Measurements from ENCODE around the gene NPW.
"Not testable (repeated sequence)": the region's sequence is repeated elsewhere in the genome, so short reads cannot be mapped to it uniquely, and the experiment has no call there.

The NPW gene

DNA sequence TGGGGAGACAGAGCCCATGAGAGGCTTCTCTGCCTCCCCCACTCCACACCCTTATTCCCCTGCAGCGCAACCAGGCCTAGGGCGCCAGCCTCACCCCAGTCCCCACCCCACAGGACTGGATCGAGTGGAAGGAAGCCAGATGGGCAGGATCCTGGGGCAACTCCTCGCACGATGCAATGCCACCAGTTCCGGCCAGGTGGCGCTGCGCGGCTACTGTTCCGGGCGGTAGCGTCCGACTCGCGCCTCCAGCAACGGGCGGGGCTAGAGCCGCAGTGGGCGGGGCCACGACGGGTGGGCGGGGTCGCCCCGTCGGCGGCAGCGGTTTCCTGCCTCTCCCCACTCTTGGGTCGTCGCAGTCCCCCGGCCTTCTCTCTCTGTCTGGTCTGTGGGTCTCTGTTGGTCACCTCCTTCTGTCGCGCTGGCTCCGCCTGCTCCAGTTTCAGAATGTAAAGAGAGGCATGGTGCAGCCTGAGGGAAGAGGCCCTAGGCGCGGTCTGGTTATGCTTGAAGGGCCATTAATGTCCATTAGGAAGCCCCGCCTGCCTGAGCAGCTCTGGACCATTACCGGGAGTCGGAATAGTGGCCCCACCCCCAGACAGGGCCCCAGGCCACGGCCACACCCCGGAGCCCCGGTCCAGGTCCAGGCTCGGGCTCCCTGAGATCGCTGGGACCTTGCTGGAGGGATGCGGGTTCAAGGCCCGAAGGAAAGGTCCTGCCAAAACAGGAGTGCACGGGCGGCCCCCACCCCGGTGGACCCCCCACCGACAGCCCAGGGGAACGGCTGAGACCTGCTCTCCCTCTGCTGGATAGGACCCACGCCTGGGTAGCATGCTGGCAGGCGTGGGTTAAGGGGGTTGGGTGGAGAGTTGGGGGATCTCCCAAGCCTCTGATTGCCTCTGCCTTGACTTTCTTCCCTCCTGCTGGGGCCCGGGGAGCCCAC lies 3.8 kb downstream of the NPW start:
- DNase-seq: peak; percentile 88 to 98 (median 90)

DNA sequence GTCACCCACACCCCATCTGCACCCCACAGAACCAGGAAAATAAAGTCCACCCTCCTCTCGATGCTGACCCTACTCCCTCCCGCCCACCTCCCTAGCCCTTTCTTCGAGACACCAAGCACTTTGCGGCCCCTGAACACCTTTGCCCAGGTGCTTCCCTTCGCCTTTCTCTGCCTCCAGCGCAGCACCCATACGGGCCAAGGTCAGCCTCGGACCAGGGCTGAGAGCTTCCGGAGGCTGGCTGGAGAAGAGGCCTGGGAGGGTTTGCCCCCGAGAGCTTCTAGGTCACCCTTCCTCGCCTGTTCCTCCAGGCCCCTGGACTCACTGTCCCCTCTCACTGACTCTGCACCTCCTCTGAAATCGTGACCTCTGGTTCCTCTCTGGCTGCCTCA lies 4.4 kb downstream of the NPW start:
- no peak for DNase-seq

- no peak for DNase-seq
These were observed 5.7 kb downstream of the NPW start for GRCh38 chr16:2025251-2025650.

GRCh38 chr16:2025878-2026460 lies 6.4 kb downstream of the NPW start:
- DNase-seq: no peak

DNA sequence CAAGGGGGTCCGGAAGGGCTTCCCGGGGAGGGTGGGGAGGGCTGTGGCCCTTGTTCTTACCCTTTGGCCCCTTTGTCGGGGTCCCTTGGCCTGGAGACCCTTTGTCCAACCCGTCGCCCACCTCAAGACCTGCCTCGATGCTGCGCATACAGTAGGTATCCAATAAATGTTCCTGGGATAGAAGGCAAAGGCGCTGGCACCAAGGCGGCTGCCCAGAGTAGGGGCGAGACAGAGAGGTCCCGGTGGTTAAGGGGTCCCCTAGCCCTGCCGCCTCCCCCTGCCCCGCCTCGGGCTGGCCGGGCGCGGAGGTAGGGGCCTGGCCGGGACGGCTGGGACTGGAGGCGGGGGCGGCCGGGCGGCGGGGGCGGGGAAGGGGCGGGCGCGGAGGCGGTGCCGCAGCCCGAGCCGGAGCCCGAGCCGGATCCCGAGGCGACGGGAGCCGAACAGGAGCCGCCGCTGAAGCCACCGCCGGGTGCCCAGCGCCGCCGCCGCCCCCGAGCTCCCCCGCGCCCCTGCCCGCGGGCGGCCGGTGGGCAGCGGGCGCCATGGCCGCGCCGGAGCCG lies 7.0 kb downstream of the NPW start, which contains the start of gene NHERF2:
NHERF2 (plus strand) TSS at position 442 of the 563 bp plus-strand sequence; CDS start at position 546, 104 bp downstream.
- peak in 2 of 3 experiments; percentile 35 to 46 for DNase-seq

- DNase-seq: peak; percentile 43 to 51 (median 50)
These were observed 7.7 kb downstream of the NPW start for GRCh38 chr16:2027024-2028010.

GRCh38 chr16:2028146-2028545 lies 8.6 kb downstream of the NPW start:
- no peak for DNase-seq

DNA sequence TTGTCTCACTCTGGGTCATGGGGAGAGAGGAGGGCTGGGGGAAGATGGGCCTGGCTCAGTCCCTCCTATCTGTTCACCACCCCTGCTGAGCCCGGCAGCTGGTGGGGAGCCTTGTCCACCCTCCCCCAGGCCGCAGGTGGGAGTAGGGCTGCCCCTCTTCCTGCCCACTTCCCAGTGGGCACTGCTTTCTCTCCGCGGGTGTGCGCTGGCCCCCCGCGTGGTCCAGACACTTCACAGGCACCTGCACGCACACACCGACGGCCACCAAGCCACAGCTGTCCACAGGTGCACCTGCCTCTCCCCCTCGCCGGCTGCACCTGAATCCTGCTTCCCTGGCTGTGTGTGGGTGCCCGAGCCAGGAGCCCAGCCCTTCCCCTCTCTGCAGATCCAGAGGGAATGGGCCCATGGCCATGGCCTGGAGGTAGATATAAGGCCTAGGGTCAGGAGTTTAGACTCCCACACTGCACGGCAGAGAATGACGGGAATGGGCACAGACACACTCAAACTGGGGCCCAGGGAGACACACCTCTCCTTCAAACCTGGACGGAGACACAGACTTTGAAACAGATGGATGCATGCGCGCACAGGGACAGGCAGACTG lies 9.1 kb downstream of the NPW start:
- DNase-seq: peak; percentile 60 to 81 (median 72)

DNA sequence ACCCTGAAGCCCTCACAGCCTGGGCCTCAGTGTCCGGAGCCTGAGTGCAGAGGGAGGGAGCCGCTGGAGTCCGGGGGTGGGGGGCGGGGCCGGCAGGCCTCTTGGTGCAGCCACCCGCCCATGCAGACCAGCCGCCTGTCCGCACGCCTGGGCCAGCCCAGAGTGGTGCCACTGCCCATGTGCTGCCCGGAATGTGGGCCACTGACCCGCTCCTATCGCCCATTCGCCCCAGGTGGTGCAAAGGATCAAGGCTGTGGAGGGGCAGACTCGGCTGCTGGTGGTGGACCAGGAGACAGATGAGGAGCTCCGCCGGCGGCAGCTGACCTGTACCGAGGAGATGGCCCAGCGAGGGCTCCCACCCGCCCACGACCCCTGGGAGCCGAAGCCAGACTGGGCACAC lies 9.8 kb downstream of the NPW start:
- DNase-seq: no peak

- no peak for DNase-seq
These were observed 10.5 kb downstream of the NPW start for GRCh38 chr16:2030036-2030435.

GRCh38 chr16:2031081-2031577 lies 11.5 kb downstream of the NPW start:
- no peak for DNase-seq

DNA sequence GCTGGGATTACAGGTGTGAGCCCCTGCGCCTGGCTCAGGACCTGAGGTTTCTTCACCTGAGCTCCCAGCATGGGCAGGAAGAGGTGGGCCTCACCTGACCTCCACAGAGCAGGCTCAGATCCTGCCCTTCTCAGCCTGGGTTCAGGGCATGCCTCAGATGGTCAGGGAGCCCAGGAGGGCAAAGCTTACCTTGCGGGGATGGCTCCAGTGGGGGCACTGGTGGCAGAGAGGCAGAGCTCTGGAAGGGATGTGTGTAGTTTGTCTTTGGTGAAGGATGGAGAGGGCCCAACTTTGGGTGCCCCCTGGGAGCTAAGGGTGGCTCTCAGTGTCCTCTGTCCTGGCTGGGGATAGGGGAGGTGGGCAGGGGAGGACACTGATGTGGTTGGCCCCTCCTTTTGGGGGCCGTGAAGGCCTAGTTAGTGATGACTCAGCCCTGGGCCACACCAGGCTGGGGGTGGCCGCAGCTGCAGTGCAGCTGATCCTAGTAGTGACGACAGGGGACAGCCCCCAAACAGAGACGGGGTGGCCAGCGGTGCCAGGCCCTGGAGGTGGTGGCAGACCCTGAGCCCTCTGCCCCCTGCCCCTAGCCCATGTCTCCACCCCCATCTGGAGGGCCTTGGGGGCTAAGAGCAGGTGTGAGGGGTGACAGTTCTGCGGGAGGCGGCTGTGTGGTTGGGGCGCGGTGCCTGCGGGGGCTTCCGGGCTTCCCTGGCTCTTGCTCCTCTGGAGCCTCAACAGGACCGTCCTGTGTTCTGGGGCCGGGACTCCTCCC lies 12.9 kb downstream of the NPW start:
- DNase-seq: no peak

DNA sequence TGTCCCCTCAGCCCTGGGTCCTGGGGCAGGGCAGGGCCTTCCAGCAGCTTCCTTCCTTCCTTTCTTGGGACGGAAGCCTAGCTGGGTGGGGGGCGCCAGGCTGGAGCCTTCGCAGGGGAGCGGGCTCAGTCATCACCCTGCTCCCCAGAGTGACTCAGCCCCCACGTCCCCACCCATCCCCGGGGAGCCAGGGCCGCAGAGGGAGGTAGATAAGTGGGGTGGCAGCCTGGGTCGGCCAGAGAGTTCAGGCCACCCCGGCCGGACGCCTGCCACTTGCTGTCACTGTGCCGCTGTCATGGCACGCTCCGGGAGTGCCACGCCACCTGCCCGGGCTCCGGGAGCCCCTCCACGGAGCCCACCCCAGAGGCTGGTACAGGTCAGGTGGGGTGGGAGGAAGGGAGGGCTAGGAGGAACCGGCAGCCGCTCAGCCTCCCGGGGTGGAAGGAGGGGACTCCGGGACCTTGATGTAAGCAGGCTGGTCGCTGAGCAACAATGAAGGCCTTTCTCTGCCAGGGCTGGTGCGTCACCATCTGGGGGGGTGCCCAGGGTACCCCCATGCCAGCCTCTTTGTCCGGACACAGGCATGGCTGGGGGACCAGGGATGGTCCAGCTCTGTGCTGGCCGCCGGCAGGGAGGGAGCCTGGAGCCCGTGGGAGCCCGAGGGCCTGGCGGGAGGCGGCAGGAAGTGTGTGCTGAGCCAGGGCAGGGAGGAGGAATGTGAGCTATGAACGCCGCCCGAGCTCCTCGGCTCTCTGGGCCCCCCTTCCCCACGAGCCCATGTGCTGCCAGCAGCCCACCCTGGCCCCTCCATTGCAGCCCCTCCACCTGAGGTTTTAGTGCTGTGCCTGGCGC lies 13.7 kb downstream of the NPW start:
- no peak for DNase-seq

- DNase-seq: not testable (repeated sequence)
These were observed 14.5 kb downstream of the NPW start for GRCh38 chr16:2033909-2034695.

GRCh38 chr16:2034696-2035430 lies 15.3 kb downstream of the NPW start:
- no peak for DNase-seq

- DNase-seq: peak; percentile 70 to 83 (median 80)
These were observed 16.0 kb downstream of the NPW start for GRCh38 chr16:2035431-2036199.

DNA sequence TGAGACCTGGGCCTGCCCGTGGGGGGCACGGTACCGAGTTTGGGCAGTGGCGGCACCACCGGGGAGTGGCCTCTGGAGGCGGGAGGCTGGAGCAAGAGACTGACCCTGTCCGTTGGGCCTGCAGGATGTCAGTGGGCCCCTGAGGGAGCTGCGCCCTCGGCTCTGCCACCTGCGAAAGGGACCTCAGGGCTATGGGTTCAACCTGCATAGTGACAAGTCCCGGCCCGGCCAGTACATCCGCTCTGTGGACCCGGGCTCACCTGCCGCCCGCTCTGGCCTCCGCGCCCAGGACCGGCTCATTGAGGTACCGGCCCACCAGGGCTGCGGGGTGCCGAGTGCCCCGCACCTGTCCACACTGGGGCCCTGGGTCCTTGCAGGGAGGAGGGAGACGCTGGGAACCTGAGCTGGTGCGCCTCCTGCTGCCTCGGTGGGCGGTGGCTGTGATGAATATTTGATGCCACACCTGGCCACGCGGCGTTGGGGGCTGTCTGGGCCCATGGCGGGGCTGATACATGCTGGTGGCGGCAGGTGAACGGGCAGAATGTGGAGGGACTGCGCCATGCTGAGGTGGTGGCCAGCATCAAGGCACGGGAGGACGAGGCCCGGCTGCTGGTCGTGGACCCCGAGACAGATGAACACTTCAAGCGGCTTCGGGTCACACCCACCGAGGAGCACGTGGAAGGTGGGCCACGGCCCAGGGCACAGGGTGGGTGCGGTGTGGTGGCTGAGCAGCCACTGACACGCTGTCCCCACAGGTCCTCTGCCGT lies 16.8 kb downstream of the NPW start:
- no peak for DNase-seq

Measured in NCI-H1417 (cell line).